Measurements from ENCODE around the gene CTBP1. TPM values are rescaled to one million over a fixed set of nuclear protein-coding genes. Genes with fewer than 3 reads are reported as not detected.
A peak's percentile ranks its signal among the peaks of the same experiment; 100 is the strongest.

The CTBP1 gene
- total RNA-seq, 2 donors from 2014 or later: 109 to 113 TPM

GRCh38 chr4:1255151-1255550 is 6.2 kb upstream of the CTBP1 start:
- no peak for DNase-seq (ENCODE audit: low spot score)
- intact Hi-C loops (cut with DNase I): no loop called here

GRCh38 chr4:1253831-1254230 is 4.9 kb upstream of the CTBP1 start:
- intact Hi-C loops (cut with DNase I): loop anchor here (5.0 kb wide), 2 partner anchors 33 to 87 kb away; partner anchors contain the start of gene MAEA (in 1 of the 2)
- DNase-seq (ENCODE audit: low spot score): no peak

GRCh38 chr4:1252928-1253492 is 4.1 kb upstream of the CTBP1 start:
- intact Hi-C loops (cut with DNase I): loop anchor here (5.0 kb wide), 2 partner anchors 34 to 86 kb away; partner anchors contain the start of gene MAEA (in 1 of the 2)

GRCh38 chr4:1251773-1252066 is 2.8 kb upstream of the CTBP1 start:
- DNase-seq (ENCODE audit: low spot score): no peak
- intact Hi-C loops (cut with DNase I): loop anchor here (5.0 kb wide), 2 partner anchors 36 to 84 kb away; partner anchors contain the start of gene MAEA (in 1 of the 2)

More at GRCh38 chr4:1252928-1253492, 4.1 kb upstream of the CTBP1 start:
- DNase-seq (ENCODE audit: low spot score): no peak

- intact Hi-C loops (cut with DNase I): loop anchor here (5.0 kb wide), 2 partner anchors 36 to 84 kb away; partner anchors contain the start of gene MAEA (in 1 of the 2)
- DNase-seq (ENCODE audit: low spot score): no peak
Observed at GRCh38 chr4:1250921-1251772, 2.2 kb upstream of the CTBP1 start.

GRCh38 chr4:1250527-1250812 is 1.5 kb upstream of the CTBP1 start:
- DNase-seq (ENCODE audit: low spot score): no peak
- intact Hi-C loops (cut with DNase I): loop anchor here (5.0 kb wide), 2 partner anchors 37 to 83 kb away; partner anchors contain the start of gene MAEA (in 1 of the 2)

GRCh38 chr4:1249731-1250526 is 999 bp upstream of the CTBP1 start:
- DNase-seq (ENCODE audit: low spot score): peak; percentile 82
- intact Hi-C loops (cut with DNase I): loop anchor here (2.0 to 10.0 kb wide), 4 partner anchors 37 to 97 kb away; partner anchors contain the start of genes MAEA (in 1 of the 2) and UVSSA (in 1 of the 2)

GRCh38 chr4:1249148-1249730 is 309 bp upstream of the CTBP1 start:
- intact Hi-C loops (cut with DNase I): loop anchor here in 1 of 2 donors (2.0 to 10.0 kb wide), 2 partner anchors 84 to 98 kb away; partner anchors contain the start of gene UVSSA
- DNase-seq (ENCODE audit: low spot score): peak; percentile 96

- DNase-seq (ENCODE audit: low spot score): no peak
- intact Hi-C loops (cut with DNase I): loop anchor here in 1 of 2 donors (2.0 to 10.0 kb wide), 2 partner anchors 83 to 99 kb away; partner anchors contain the start of gene UVSSA
Observed at GRCh38 chr4:1247864-1248244, 1.1 kb downstream of the CTBP1 start.

GRCh38 chr4:1246901-1247863 is 1.7 kb downstream of the CTBP1 start:
- intact Hi-C loops (cut with DNase I): loop anchor here in 1 of 2 donors (10.0 kb wide), 1 partner anchor 82 kb away; no protein-coding TSS in a partner anchor
- peak; percentile 82 for DNase-seq (ENCODE audit: low spot score)

GRCh38 chr4:1246111-1246881 is 2.6 kb downstream of the CTBP1 start:
- intact Hi-C loops (cut with DNase I): loop anchor here in 1 of 2 donors (10.0 kb wide), 1 partner anchor 81 kb away; no protein-coding TSS in a partner anchor
- peak; percentile 62 for DNase-seq (ENCODE audit: low spot score)

- intact Hi-C loops (cut with DNase I): loop anchor here in 1 of 2 donors (10.0 kb wide), 1 partner anchor 81 kb away; no protein-coding TSS in a partner anchor
Observed at GRCh38 chr4:1245481-1246051, 3.4 kb downstream of the CTBP1 start.

GRCh38 chr4:1244978-1245471 is 3.9 kb downstream of the CTBP1 start:
- DNase-seq (ENCODE audit: low spot score): peak; percentile 72
- intact Hi-C loops (cut with DNase I): loop anchor here in 1 of 2 donors (10.0 kb wide), 1 partner anchor 80 kb away; no protein-coding TSS in a partner anchor

More at GRCh38 chr4:1245481-1246051, 3.4 kb downstream of the CTBP1 start:
- peak; percentile 63 for DNase-seq (ENCODE audit: low spot score)

- peak; percentile 82 for DNase-seq (ENCODE audit: low spot score)
- intact Hi-C loops (cut with DNase I): loop anchor here in 1 of 2 donors (10.0 kb wide), 1 partner anchor 80 kb away; no protein-coding TSS in a partner anchor
Observed at GRCh38 chr4:1244081-1244977, 4.6 kb downstream of the CTBP1 start.

GRCh38 chr4:1243451-1244080 is 5.4 kb downstream of the CTBP1 start:
- intact Hi-C loops (cut with DNase I): loop anchor here in 1 of 2 donors (10.0 kb wide), 1 partner anchor 79 kb away; no protein-coding TSS in a partner anchor
- DNase-seq (ENCODE audit: low spot score): peak; percentile 78

Data from posterior vena cava (tissue), 2 donors.